Neuronal stem cell (in vitro differentiated cells): ENCODE data around the gene ZFHX3.
A peak's percentile ranks its signal among the peaks of the same experiment; 100 is the strongest.

ENCODE experiments used
- DNase-seq: peaks from one replicate; pipeline ENCODE4 v3.0.0-alpha.2; 2013; ENCODE audit warnings: low spot score
- H2AFZ ChIP-seq: one replicate; pipeline ENCODE4 v1.6.1; 2013; ENCODE audit warnings: mild to moderate bottlenecking, low read length, inconsistent platforms
- H2AK5ac ChIP-seq: 2 replicates; pipeline ENCODE4 v1.6.1; 2013; ENCODE audit warnings: low read depth, mild to moderate bottlenecking, inconsistent platforms, low read length, moderate library complexity, mixed read lengths
- H2BK120ac ChIP-seq: 2 replicates; pipeline ENCODE4 v1.6.1; 2013; ENCODE audit warnings: low read depth, mild to moderate bottlenecking, inconsistent platforms, low read length, moderate library complexity, mixed read lengths
- H2BK12ac ChIP-seq: one replicate; pipeline ENCODE4 v1.6.1; 2013; ENCODE audit warnings: low read length, inconsistent platforms
- H2BK15ac ChIP-seq: 2 replicates; pipeline ENCODE4 v1.6.1; 2013; ENCODE audit warnings: mild to moderate bottlenecking, low read length, inconsistent platforms, mixed read lengths
- H2BK5ac ChIP-seq: one replicate; pipeline ENCODE4 v1.6.1; 2013; ENCODE audit warnings: inconsistent platforms, mild to moderate bottlenecking, low read length, moderate library complexity
- H3K14ac ChIP-seq: one replicate; pipeline ENCODE4 v1.6.1; 2013; ENCODE audit warnings: low read length, inconsistent platforms
- H3K18ac ChIP-seq: 2 replicates; pipeline ENCODE4 v1.6.1; 2013; ENCODE audit warnings: low read length, inconsistent platforms
- H3K23ac ChIP-seq: 2 replicates; pipeline ENCODE4 v1.6.1; 2013; ENCODE audit warnings: low read depth, mild to moderate bottlenecking, mixed read lengths, low read length, inconsistent platforms; ENCODE audit not compliant: poor library complexity
- H3K27ac ChIP-seq: replicated peaks from 3 replicates; pipeline ENCODE4 v1.5.1; 2013; ENCODE audit warnings: low read length, inconsistent platforms
- H3K27me3 ChIP-seq, 3 experiments: 2 replicates each; pipeline ENCODE4 v1.6.1; 2013; ENCODE audit warnings: low read length in 3 of 3, mild to moderate bottlenecking in 2 of 3, inconsistent platforms in 1 of 3, low read depth in 1 of 3, mixed read lengths in 1 of 3, moderate library complexity in 1 of 3; ENCODE audit not compliant: control insufficient read depth in 3 of 3, insufficient read depth in 3 of 3
- H3K36me3 ChIP-seq, 2 donors: replicated peaks in 1 of 2; 2 replicates each; pipeline ENCODE4 v1.6.1; 2013; ENCODE audit warnings: low read length in 2 of 2; ENCODE audit not compliant: control insufficient read depth in 2 of 2, insufficient read depth in 2 of 2
- H3K4ac ChIP-seq: 2 replicates; pipeline ENCODE4 v1.6.1; 2013; ENCODE audit warnings: inconsistent platforms, mild to moderate bottlenecking, low read length, moderate library complexity
- H3K4me1 ChIP-seq, 2 donors: 1 replicate in 1 of 2; 2 replicates in 1 of 2; pipeline ENCODE4 v1.6.1; 2013; ENCODE audit warnings: low read length in 2 of 2, low read depth in 1 of 2; ENCODE audit not compliant: control insufficient read depth in 2 of 2, insufficient read depth in 1 of 2
- H3K4me2 ChIP-seq: one replicate; pipeline ENCODE4 v1.6.1; 2013; ENCODE audit warnings: mild to moderate bottlenecking, low read length, inconsistent platforms; ENCODE audit not compliant: insufficient read depth, poor library complexity, severe bottlenecking
- H3K4me3 ChIP-seq, 2 donors: 2 replicates each; pipeline ENCODE4 v1.5.1; 2013; ENCODE audit warnings: low read length in 2 of 2, mild to moderate bottlenecking in 2 of 2, inconsistent platforms in 1 of 2, moderate library complexity in 1 of 2
- H3K79me1 ChIP-seq: one replicate; pipeline ENCODE4 v1.6.1; 2013; ENCODE audit warnings: low read depth, mild to moderate bottlenecking, inconsistent platforms, low read length, moderate library complexity
- H3K9ac ChIP-seq: one replicate; pipeline ENCODE4 v1.6.1; 2013; ENCODE audit warnings: mild to moderate bottlenecking, low read depth, low read length, inconsistent platforms; ENCODE audit not compliant: poor library complexity
- H3K9me3 ChIP-seq, 2 donors: replicated peaks in 1 of 2; 2 replicates each; pipeline versions ENCODE3 to v1.6.1; 2013; ENCODE audit warnings: low read length in 2 of 2, mild to moderate bottlenecking in 2 of 2, inconsistent platforms in 1 of 2, low read depth in 1 of 2, mixed read lengths in 1 of 2, moderate library complexity in 1 of 2; ENCODE audit not compliant: control insufficient read depth in 2 of 2, insufficient read depth in 1 of 2
- H4K8ac ChIP-seq: one replicate; pipeline ENCODE4 v1.6.1; 2013; ENCODE audit warnings: low read depth, mild to moderate bottlenecking, inconsistent platforms, low read length, moderate library complexity
- H4K91ac ChIP-seq: one replicate; pipeline ENCODE4 v1.6.1; 2013; ENCODE audit warnings: low read length, low read depth, mild to moderate bottlenecking, inconsistent platforms; ENCODE audit not compliant: poor library complexity
- WGBS, 2 donors: extraction: QIAGEN DNeasy Blood & Tissue Kit; methylation state at CpG; one replicate each; pipeline ENCODE4 v1.1.7; 2013; ENCODE audit warnings: missing lambda C conversion rate in 2 of 2, mixed read lengths in 1 of 2; ENCODE audit not compliant: insufficient read length in 2 of 2, insufficient replicate concordance in 1 of 2; ENCODE audit errors: extremely low coverage in 2 of 2; 5-methylcytosine and 5-hydroxymethylcytosine counted together

Gene ZFHX3

DNA sequence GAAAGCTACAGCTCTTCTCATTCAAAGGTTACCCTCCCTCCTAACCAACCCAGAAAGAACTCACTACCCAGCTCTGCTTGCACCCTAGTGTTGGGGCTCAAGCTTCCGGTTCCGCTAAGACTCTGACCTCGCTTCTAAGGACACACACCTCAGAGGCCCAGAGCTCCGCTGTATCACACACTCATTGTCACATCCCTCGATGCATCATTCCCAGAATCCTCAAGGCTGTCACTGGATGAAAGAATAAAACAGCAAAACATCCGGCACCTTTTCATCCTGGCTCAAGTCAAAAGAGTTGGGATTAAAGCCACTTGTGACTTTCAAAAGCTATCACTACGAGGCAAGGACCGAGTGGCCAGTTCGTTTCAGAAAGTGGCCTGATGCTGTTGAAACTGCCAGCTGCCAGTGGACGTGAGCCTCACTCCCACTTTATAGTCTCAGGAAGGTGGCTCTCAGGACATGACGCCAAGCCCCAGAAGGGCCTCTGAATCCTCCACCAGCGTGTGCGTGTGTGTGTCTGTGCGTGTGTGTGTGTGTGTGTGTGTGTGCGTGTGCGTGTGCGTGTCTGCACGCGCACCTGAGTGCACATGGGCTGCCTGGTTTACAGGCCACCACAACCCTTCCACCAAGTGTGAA is 29.0 kb downstream of the ZFHX3 start:
- Histone ChIP-seq H2BK120ac (no peak overlapping the region), H3K27me3 (no peaks in the 10 kb centered on the region), H4K8ac (no peak overlapping the region), H2AK5ac (no peak overlapping the region), H3K9ac (no peak overlapping the region), H2BK12ac (no peak overlapping the region), H3K4me3 (no peak overlapping the region), H3K23ac (no peak overlapping the region), H3K4me2 (no peak overlapping the region), H2BK15ac (no peak overlapping the region), H3K4ac (no peak overlapping the region), H2BK5ac (no peak overlapping the region), H3K79me1 (peaks cover 4% of the 10 kb centered on the region), H3K36me3 (peaks cover 0 to 26% of the 10 kb centered on the region in 2 donors), H3K27ac (no peak overlapping the region), H3K9me3 (peaks cover 0 to 5% of the 10 kb centered on the region in 2 donors), H3K4me1 (peaks cover 7 to 20% of the 10 kb centered on the region in 2 donors), H4K91ac (no peak overlapping the region), H3K14ac (no peak overlapping the region), H3K18ac (no peak overlapping the region), H2AFZ (no peak overlapping the region)
- no CpG with 5 or more reads among the region's 19 CpGs for WGBS, 2 donors
- no peak for DNase-seq

DNA sequence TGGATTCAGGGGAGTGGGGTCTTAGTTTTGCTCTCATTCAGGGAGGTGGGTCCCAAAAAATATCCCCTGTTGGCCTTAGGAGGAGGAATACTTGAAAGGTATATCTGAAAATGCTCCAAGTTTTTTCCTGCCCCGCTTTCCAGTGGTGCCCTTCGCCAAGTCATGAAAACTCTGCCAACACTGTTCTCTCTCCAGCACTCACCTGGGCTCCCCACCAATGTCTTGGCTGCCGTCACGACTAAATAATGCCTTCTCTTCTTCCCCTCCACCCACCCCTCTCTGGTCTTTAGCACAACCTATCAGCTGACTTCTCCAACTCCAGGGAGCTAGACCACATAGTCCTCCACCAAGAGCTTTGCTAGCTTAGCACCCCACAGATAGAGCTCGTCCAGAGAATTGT is 30.6 kb downstream of the ZFHX3 start:
- WGBS, 2 donors: no CpG with 5 or more reads among the region's 5 CpGs
- Histone ChIP-seq H3K14ac (no peak overlapping the region), H2BK12ac (no peak overlapping the region), H3K9me3 (peaks cover 0 to 10% of the 10 kb centered on the region in 2 donors), H2AK5ac (no peak overlapping the region), H4K91ac (no peak overlapping the region), H4K8ac (no peak overlapping the region), H3K79me1 (peaks cover 4% of the 10 kb centered on the region), H3K4ac (no peak overlapping the region), H2BK120ac (no peak overlapping the region), H3K9ac (no peak overlapping the region), H3K4me1 (peaks cover 7 to 18% of the 10 kb centered on the region in 2 donors), H3K36me3 (peaks cover 0 to 18% of the 10 kb centered on the region in 2 donors), H3K27ac (no peak overlapping the region), H3K4me3 (no peak overlapping the region), H2AFZ (no peak overlapping the region), H3K27me3 (no peaks in the 10 kb centered on the region), H3K18ac (no peak overlapping the region), H3K23ac (no peak overlapping the region), H2BK5ac (no peak overlapping the region), H2BK15ac (no peak overlapping the region), H3K4me2 (no peak overlapping the region)
- DNase-seq: no peak

DNA sequence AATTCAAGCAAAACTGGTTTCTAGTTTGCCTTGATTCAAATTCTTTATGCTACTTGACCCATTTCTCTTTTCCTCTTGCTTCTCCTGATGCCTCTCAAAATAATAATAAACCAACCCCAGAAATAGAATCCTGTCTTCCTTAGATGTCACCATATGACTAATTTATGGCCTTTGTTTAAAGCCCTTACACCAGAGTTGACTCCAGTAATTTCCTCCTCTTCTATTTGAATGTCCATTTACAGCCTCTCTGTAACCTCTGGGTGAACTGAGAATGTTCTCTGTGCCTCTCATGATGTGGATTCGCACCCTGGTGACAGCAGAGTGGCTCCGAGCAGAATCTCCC is 31.5 kb downstream of the ZFHX3 start:
- Histone ChIP-seq H2BK120ac (no peak overlapping the region), H3K27me3 (peaks cover 0 to 2% (median 0%) of the 10 kb centered on the region in 3 experiments), H2BK5ac (no peak overlapping the region), H3K9ac (no peak overlapping the region), H4K91ac (no peak overlapping the region), H3K4me1 (peaks cover 7 to 16% of the 10 kb centered on the region in 2 donors), H2AK5ac (no peak overlapping the region), H3K4me2 (no peak overlapping the region), H3K14ac (no peak overlapping the region), H3K18ac (no peak overlapping the region), H2BK15ac (no peak overlapping the region), H3K4me3 (no peak overlapping the region), H2BK12ac (no peak overlapping the region), H3K79me1 (peaks cover 4% of the 10 kb centered on the region), H3K23ac (no peak overlapping the region), H3K4ac (no peak overlapping the region), H3K9me3 (peaks cover 0 to 10% of the 10 kb centered on the region in 2 donors), H3K36me3 (peaks cover 0 to 16% of the 10 kb centered on the region in 2 donors), H2AFZ (no peak overlapping the region), H4K8ac (no peak overlapping the region), H3K27ac (no peak overlapping the region)
- DNase-seq: no peak
- WGBS, 2 donors: no CpG with 5 or more reads among the region's 2 CpGs

DNA sequence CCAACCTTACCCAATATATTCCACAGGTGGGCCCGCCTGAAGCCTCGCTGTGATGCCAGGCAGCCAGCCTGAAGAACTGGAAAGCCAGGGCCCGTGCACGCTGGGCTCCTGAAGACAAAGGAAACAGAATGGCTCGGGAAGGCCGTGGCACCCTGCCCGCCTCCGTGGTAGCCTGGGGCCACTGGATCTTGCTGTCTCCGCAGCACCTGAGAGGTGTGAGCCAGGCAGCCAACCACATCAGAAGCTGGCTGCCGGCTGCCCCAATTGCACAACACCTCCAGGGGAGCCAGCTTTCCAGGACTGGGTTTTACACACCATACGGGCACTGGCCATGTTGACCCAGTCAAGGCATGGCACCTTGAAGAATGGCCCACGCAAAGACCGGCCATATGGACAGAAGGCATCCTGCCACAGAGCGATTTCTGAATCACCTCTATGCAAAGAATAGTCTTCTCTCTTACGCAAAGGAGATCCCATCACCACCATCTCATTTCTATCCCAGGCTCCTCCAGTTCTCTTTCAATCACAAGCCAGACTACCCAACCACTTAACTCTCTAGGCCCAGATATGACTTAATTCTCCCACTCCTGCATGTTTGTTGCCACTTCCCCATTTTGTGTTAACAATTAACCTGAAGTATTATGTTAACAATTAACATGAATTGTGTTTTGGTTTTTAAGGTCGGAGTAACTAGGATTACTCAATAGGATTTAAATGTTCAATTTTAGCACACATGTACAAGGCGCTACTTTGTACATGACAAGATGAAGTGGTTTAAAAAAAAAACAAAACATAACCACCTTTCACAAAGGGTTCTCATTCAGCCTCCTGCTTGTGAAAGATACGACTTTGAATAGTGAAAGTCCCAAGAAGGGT is 32.1 kb downstream of the ZFHX3 start:
- no peak for DNase-seq
- Histone ChIP-seq H4K8ac (no peak overlapping the region), H3K4me1 (peaks cover 7 to 16% of the 10 kb centered on the region in 2 donors), H3K4ac (no peak overlapping the region), H2AK5ac (no peak overlapping the region), H3K36me3 (peaks cover 0 to 16% of the 10 kb centered on the region in 2 donors), H3K9ac (peak overlapping the region; percentile 54), H3K14ac (peak overlapping the region; percentile 63), H2BK15ac (peak overlapping the region; percentile 47), H3K9me3 (peaks cover 0 to 10% of the 10 kb centered on the region in 2 donors), H3K27me3 (peaks cover 0 to 2% (median 0%) of the 10 kb centered on the region in 3 experiments), H3K4me2 (no peak overlapping the region), H3K27ac (no peak overlapping the region), H3K18ac (peak overlapping the region; percentile 77), H2BK120ac (no peak overlapping the region), H4K91ac (no peak overlapping the region), H2BK12ac (no peak overlapping the region), H3K4me3 (no peak overlapping the region), H3K79me1 (peaks cover 4% of the 10 kb centered on the region), H3K23ac (peak overlapping the region; percentile 37), H2AFZ (no peak overlapping the region), H2BK5ac (no peak overlapping the region)
- WGBS, 2 donors: no CpG with 5 or more reads among the region's 18 CpGs
